ENCODE results near the gene TEX47.

TEX47 gene

DNA sequence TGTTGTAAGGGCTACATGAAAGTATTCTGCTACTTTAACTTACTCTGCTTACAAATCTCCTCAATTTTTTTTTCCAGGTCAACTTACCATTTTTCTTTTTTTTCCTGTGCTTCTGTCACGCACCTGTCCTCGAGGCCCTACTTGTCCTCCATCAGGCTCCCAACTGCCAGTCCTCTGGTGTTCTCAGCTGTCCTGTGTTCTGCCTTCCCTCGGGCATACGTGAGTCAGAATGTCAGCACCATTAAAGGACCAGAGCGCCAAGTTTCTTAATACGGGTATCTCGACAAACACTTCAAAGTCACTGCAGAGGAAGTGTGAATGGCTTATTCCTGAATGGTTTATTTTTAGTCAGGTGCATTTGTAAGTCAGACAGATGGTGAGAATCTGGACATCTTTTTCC is at the start of gene TEX47:
Gene TEX47, minus strand, starts transcription at position 185 of the 400 bp plus-strand sequence. CDS start 795 bp downstream, outside the sequence.
- no peak for DNase-seq

DNA sequence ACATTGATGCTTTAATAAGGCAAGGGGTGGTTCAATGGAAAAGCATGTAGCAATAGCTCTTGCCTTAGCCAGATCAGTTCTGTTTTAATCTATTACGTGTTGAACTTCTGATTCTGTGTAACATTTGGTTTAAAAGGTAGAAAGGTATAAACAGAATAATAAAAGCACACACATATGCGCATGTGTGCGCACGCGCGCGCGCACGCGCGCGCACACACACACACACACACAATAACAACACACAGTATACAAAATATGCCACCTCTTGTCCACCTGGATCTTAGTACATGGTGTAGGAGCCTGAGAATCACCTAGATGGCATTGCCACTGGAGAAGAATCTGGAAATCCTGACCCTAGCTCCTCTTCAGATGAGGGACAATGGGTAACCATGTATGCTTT is 49.6 kb upstream of the TEX47 start:
- DNase-seq = no peak

GRCh38 chr7:88842201-88842600 is 46.7 kb upstream of the TEX47 start:
- no peak for DNase-seq

DNA sequence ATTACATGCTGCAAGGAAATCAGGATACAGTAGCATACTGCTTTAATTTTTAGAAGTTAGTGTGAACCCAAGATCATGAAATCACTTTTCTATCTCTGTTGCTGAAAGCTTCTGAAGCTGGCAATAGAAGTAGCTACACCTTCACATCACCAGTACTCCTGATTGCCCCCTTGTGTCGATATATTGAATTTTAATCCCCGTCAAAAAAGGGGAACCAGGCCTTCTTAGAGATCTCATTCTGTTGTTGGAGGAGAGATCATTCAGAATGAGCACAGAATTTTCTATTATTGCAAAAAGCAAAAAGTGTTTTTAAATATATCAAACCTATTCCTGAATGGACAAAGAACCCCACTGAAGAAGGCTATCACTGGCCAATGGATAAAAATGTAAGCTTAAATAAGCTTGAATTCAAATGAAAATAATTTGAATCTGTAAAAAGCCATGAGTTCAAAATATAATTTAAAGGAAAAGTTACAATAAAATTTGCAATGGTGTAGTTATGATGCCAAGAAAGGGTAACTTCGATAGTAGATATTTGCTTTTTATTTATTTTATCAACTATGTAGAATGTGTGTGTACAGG is 39.7 kb upstream of the TEX47 start:
- no peak for DNase-seq

- DNase-seq = no peak
These were observed 30.7 kb upstream of the TEX47 start for GRCh38 chr7:88826222-88826621.

GRCh38 chr7:88818552-88818951 is 23.0 kb upstream of the TEX47 start:
- no peak for DNase-seq

DNA sequence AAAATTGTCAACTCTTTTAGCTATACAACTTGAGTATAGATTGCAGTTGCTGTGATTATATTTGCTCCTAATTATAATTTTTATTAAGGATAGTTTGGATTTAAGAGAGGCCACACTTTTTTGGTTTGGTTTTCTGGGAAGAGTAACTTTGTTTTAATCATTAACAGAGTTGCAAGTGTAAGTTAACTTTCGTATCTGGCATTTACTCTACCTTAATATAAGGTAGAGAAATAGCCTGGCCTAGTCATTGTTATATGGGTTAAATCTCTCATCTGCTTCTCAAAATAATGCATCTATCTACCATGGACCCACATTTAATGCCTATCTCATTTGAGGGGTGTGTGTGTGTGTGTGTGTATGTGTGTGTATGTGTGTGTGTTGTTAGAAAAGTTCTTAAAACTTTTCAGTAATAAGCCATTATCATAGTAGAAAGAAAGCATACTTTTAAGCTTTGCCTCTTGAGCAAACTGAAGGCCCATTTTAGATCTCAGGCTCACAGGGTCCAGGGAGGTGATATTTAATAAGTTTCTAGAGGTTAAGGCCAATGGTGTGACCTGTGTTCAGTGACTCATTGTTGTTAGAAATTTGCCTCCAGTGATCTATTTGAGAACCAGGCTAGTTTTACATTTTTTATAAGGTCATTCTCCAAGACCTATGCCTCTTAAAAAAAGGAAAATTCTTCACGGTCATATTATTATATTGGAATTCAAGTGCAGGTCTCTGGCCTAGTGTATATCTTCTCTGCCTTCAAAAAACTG is 10.9 kb upstream of the TEX47 start:
- no peak for DNase-seq

DNA sequence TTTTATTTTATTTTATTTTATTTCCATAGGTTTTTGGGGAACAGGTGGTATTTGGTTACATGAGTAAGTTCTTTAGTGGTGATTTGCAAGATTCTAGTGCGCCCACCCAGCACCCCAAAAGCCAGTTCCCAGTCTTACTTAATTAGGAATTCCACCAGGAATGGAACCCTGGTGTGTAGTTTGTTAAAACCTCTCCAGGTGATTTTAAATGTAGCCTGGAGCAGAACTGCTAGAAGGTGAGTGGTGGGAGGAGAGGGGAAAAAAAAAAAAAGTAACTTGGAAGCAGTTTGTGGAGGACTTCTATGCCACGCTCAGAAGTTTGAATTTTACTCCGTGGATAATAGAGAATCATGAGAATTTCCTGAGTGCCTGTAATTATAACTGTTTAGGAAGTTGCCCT is 5.5 kb upstream of the TEX47 start:
- no peak for DNase-seq

- no peak for DNase-seq
These were observed 3.2 kb downstream of the TEX47 start for GRCh38 chr7:88792361-88792760.

DNA sequence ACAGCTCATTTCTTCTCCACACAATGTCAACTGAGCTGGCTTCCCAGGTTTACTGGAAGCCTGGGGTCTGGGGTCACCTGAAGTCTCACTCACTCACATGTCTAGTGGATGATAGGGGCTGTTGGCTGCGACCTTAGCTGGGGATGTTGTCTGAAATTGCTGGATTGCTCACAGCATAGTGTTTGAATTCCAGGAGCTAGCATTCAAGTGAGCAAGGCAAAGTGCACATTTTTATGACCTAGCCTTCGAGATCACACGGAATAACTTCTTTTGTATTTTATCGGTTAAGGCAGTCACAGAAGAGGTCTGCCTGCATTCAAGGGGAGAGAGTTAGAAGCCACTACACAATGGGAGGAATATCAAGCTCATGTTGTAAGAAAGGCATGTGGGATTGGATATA is 3.6 kb downstream of the TEX47 start:
- DNase-seq = no peak

DNA sequence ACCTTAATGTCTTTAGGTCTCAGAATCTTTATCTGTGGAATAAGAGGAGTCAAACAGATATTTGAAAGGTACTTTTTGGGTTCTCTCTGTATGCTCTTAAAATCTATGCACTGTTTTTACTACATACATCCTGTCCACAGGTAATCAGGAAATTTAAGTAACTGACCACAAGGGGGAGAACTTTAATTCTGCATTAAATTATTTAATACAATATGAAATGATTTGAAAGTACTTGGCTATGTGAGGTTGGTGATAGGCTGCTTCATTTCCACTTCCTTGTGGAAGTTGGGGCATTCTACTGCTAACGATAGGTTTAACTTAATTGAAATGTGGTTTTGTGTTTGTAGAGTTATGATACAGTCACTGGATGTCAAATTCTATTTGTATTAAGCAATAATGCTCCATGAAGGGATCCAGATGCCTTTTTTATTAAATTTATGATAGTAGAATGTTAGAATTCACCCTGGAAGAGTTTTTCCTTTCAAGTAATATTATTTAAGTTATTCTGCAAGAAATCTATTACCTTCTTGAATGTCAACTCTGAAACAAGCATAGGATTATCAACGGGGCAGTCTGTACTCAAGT is 6.0 kb downstream of the TEX47 start:
- DNase-seq = no peak

DNA sequence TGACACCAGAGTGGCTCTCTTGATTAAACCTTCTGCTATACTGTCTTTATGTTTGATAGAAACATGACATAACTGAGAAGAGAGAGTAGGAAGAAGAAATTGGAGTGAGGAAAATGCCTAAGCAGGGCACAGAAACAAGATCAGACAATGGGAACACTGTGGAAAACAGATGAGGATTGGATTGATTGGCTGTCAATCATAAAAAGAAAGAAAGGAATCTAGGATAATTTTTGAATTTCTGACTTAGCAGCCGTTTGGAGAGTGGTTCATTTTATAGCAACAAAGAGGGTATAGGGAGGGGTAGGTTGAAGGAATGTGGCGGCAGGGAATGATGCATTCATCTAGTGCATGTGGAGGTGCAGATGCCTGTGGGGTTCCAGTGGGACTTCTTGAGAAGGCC is 7.8 kb downstream of the TEX47 start:
- DNase-seq = no peak

DNA sequence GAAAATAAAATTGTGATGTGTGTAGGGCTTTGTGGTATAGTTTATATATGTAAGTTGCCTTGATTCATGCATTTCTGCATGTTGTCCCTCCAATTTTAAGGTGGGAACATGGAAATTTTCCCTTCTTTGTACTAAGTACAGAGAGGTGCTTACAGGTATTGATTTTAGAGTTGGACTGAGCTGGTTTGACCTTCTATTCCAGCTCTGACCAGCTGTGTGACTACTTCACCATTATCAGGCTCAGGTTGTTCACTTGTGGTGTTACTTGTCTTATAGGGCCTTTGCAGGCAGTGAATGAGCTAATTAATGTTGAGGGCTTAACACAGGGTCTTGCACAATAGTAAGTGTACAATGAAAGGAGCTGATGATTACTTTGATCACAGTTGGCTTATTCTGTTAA is 19.7 kb downstream of the TEX47 start:
- no peak for DNase-seq

DNA sequence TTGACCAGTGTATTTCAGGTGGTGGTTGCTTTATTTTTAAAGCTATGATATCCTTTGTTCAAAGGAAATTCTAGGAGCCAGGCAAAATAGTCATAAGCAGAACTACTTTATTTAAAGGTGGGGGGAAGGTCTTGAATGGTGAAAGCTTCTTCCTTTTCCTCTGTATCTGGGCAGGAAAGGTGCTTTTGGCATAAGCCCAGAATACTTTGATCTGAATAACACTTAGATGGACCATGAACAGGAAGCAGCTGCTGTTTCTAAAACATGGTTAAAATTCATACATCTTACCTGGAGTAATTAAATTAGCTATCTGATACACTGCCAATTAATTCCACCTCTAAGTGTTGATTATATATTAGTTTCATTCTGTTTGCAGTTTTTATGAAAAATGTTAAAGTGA is 22.8 kb downstream of the TEX47 start:
- no peak for DNase-seq

- no peak for DNase-seq
These were observed 24.1 kb downstream of the TEX47 start for GRCh38 chr7:88771417-88771816.

- no peak for DNase-seq
These were observed 33.8 kb downstream of the TEX47 start for GRCh38 chr7:88761779-88762178.

- no peak for DNase-seq
These were observed 35.4 kb downstream of the TEX47 start for GRCh38 chr7:88760136-88760515.

GRCh38 chr7:88759230-88760135 is 36.1 kb downstream of the TEX47 start, which contains the start of gene ZNF804B:
Gene ZNF804B, plus strand, starts transcription at chr7:88759700. Its CDS starts 277 bp downstream, at chr7:88759977.
- DNase-seq = no peak

DNA sequence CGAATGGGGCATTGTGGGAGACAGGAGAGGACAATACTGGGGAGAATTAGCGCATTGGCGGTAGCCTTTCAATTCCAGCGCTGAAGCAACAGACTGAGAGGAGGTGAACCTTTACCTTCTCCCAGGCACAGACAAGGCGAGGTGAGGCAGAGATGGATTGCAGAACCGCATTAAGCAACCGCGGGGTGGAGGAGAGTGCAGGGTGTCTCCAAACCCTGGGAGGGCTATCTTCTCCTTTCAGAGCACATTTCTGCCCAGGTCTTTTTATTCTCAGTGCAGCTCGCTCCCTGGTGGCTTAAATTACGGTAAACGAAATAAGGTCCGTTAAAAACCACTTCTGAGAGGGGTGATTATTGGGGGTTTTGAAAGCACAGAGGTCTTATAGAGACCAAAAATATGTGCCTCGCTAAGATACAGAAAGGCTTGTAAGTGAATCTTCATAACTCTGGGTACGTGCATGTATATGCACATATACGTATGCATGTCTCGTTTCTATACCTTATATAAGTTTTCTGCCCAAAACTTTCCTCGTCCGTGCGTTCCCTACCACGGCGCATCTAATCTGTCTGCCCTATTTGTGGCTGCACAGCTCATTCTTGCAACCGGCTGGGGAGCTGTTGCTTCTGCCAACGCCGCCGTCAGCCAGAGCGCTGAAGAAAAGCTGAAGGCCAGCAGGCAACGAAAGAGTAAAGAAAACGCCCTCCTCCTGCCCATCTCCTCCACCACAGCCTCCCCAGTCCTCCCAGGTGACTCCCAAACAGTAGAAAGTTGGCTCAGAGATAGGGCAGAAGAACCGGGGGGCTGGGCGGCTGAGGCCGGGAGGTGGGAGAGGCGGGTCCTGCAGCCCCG is 36.9 kb downstream of the TEX47 start:
- no peak for DNase-seq

- no peak for DNase-seq
These were observed 38.2 kb downstream of the TEX47 start for GRCh38 chr7:88757371-88757770.

- no peak for DNase-seq
These were observed 38.7 kb downstream of the TEX47 start for GRCh38 chr7:88756802-88757201.

DNA sequence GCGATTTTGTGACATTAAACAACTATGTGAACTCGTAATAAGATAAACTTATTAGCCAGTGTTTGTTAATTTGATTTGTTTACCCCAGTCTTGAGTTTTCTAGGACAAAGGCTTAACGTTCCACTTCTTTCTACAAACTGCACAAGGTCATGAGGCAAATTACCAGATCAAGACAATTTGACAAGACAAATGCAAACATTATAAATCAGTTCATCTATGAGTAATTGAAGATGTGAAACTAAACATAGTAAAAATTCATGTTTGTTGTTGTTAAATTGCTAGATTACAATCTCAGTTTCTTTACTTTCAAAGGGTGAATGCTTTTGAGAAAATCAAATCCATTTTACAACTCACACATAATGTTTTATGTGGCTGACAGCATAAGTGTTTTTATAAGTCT is 49.4 kb downstream of the TEX47 start:
- no peak for DNase-seq
